ENCODE results near the gene PTPRJ. TPM values are rescaled to one million over a fixed set of nuclear protein-coding genes. Genes with fewer than 3 reads are reported as not detected.

Gene PTPRJ
- total and polyA plus RNA-seq, 3 donors from 2014 or later: 4.3 to 8.2 (median 6.6) TPM

DNA sequence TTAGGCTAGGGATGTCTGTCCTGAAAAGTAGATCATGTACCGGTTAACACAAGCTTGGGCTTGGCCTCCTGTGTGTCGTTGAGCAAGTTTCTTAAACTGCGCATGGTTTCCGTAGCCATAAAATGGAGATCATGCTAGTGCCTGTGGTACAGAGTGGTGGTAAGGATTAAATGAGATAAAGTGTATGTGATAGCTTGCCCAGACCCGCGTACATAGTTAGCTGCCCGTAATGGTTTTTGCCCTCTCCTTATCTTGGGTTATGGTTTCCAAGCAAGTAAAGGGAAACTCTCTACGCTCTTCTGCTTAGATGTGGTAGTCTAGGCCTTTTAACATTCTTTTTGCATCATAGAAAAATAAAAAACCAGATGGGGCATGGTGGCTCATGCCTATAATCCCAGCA lies 11.0 kb upstream of the PTPRJ start:
- no peak for DNase-seq
- 85 to 86% methylated on average over 8 of the region's 8 CpGs for WGBS, 2 donors
- Histone ChIP-seq H3K9me3 (no peaks in the 10 kb centered on the region), H3K27ac (no peak overlapping the region), H3K4me3 (no peak overlapping the region), H3K36me3 (ENCODE audit: low read depth, missing control alignments) (no peaks in the 10 kb centered on the region), H3K27me3 (no peaks in the 10 kb centered on the region), H3K4me1 (peaks cover 3% of the 10 kb centered on the region)
- intact Hi-C loops (cut with DNase I; ENCODE audit: low total_unique reads): no loop called here
- TF ChIP-seq CTCF (IDR thresholded peaks at IDR 0.05): no peak
- no peak for TF ChIP-seq POLR2A (IDR thresholded peaks at IDR 0.05)

- intact Hi-C loops (cut with DNase I; ENCODE audit: low total_unique reads): no loop called here
- Histone ChIP-seq H3K36me3 (ENCODE audit: low read depth, missing control alignments) (no peaks in the 10 kb centered on the region), H3K27ac (no peak overlapping the region), H3K9me3 (no peaks in the 10 kb centered on the region), H3K27me3 (no peaks in the 10 kb centered on the region), H3K4me1 (peaks cover 5% of the 10 kb centered on the region), H3K4me3 (no peak overlapping the region)
- DNase-seq: no peak
- TF ChIP-seq POLR2A (IDR thresholded peaks at IDR 0.05) (no peak), CTCF (IDR thresholded peaks at IDR 0.05) (no peak)
- WGBS, 2 donors: 66 to 69% methylated on average over 4 of the region's 4 CpGs
These were observed 8.9 kb upstream of the PTPRJ start for GRCh38 chr11:47971501-47971900.

GRCh38 chr11:47973173-47973572 lies 7.2 kb upstream of the PTPRJ start:
- Histone ChIP-seq H3K4me3 (no peak overlapping the region), H3K4me1 (peaks cover 5% of the 10 kb centered on the region), H3K36me3 (ENCODE audit: low read depth, missing control alignments) (no peaks in the 10 kb centered on the region), H3K27ac (no peak overlapping the region), H3K27me3 (no peaks in the 10 kb centered on the region), H3K9me3 (no peaks in the 10 kb centered on the region)
- no peak for DNase-seq
- intact Hi-C loops (cut with DNase I; ENCODE audit: low total_unique reads): no loop called here
- WGBS, 2 donors: 86 to 94% methylated on average over 4 of the region's 4 CpGs
- TF ChIP-seq POLR2A (IDR thresholded peaks at IDR 0.05) (no peak), CTCF (IDR thresholded peaks at IDR 0.05) (no peak)

- intact Hi-C loops (cut with DNase I; ENCODE audit: low total_unique reads): no loop called here
- Histone ChIP-seq H3K27me3 (no peaks in the 10 kb centered on the region), H3K27ac (no peak overlapping the region), H3K9me3 (no peaks in the 10 kb centered on the region), H3K4me3 (no peak overlapping the region), H3K36me3 (ENCODE audit: low read depth, missing control alignments) (no peaks in the 10 kb centered on the region), H3K4me1 (peaks cover 5% of the 10 kb centered on the region)
- TF ChIP-seq POLR2A (IDR thresholded peaks at IDR 0.05) (no peak), CTCF (IDR thresholded peaks at IDR 0.05) (no peak)
- WGBS, 2 donors: 81 to 85% methylated on average over 2 of the region's 2 CpGs
- no peak for DNase-seq
These were observed 3.4 kb upstream of the PTPRJ start for GRCh38 chr11:47976931-47977330.

- intact Hi-C loops (cut with DNase I; ENCODE audit: low total_unique reads): no loop called here
These were observed 2.7 kb upstream of the PTPRJ start for GRCh38 chr11:47977623-47978022.

More at GRCh38 chr11:47977623-47978022, 2.7 kb upstream of the PTPRJ start:
- TF ChIP-seq CTCF (IDR thresholded peaks at IDR 0.05): no peak
- no peak for TF ChIP-seq POLR2A (IDR thresholded peaks at IDR 0.05)
- DNase-seq: no peak
- Histone ChIP-seq H3K4me3 (no peak overlapping the region), H3K9me3 (no peaks in the 10 kb centered on the region), H3K4me1 (peaks cover 5% of the 10 kb centered on the region), H3K27ac (no peak overlapping the region), H3K27me3 (no peaks in the 10 kb centered on the region), H3K36me3 (ENCODE audit: low read depth, missing control alignments) (no peaks in the 10 kb centered on the region)
- 70 to 75% methylated on average over 5 of the region's 5 CpGs for WGBS, 2 donors
